GM23248 (cell line): ENCODE results near the gene SLC35F5. TPM values are rescaled to one million over a fixed set of nuclear protein-coding genes. Genes with fewer than 3 reads are reported as not detected.
"Not testable (repeated sequence)": the region's sequence is repeated elsewhere in the genome, so short reads cannot be mapped to it uniquely, and the experiment has no call there.

ENCODE experiments used
- DNase-seq: peaks from one replicate; pipeline ENCODE4 v3.0.0-alpha.2; 2015
- H2AFZ ChIP-seq: fragments of 200-600 bp; sonication (generic); 2 replicates; pipeline ENCODE4 v1.6.1; 2016; ENCODE audit warnings: antibody characterized with exemption
- H3F3A ChIP-seq: fragments of 200-600 bp; sonication (generic); 2 replicates; pipeline ENCODE4 v1.6.1; 2016; ENCODE audit warnings: mild to moderate bottlenecking, antibody characterized with exemption, mixed run types; ENCODE audit not compliant: insufficient read depth
- H3K27ac ChIP-seq: fragments of 200-600 bp; sonication (generic); 2 replicates; pipeline ENCODE4 v1.5.1; 2016; ENCODE audit warnings: mild to moderate bottlenecking
- H3K27me3 ChIP-seq: fragments of 200-600 bp; sonication (generic); replicated peaks from 2 replicates; pipeline ENCODE4 v1.6.1; 2016; ENCODE audit warnings: mild to moderate bottlenecking; ENCODE audit not compliant: insufficient read depth
- H3K36me3 ChIP-seq: fragments of 200-600 bp; sonication (generic); 2 replicates; pipeline ENCODE4 v1.6.1; 2016; ENCODE audit warnings: low read depth, mild to moderate bottlenecking
- H3K4me1 ChIP-seq: fragments of 200-600 bp; sonication (generic); 2 replicates; pipeline ENCODE4 v1.6.1; 2016; ENCODE audit warnings: mild to moderate bottlenecking; ENCODE audit not compliant: insufficient read depth
- H3K4me2 ChIP-seq: fragments of 200-600 bp; sonication (generic); one replicate; pipeline ENCODE4 v1.6.1; 2016; ENCODE audit warnings: mild to moderate bottlenecking; ENCODE audit not compliant: unreplicated experiment
- H3K4me3 ChIP-seq: fragments of 200-600 bp; sonication (generic); 2 replicates; pipeline ENCODE4 v1.5.1; 2016; ENCODE audit warnings: mild to moderate bottlenecking
- H3K79me2 ChIP-seq: fragments of 200-600 bp; sonication (generic); 2 replicates; pipeline ENCODE4 v1.6.1; 2016; ENCODE audit warnings: mild to moderate bottlenecking; ENCODE audit not compliant: insufficient read depth
- H3K9ac ChIP-seq: fragments of 200-600 bp; sonication (generic); 2 replicates; pipeline ENCODE4 v1.6.1; 2016; ENCODE audit warnings: mild to moderate bottlenecking
- H3K9me2 ChIP-seq: fragments of 200-600 bp; sonication (generic); 2 replicates; pipeline ENCODE4 v1.6.1; 2016; ENCODE audit warnings: mixed run types, mild to moderate bottlenecking, moderate library complexity; ENCODE audit not compliant: insufficient read depth
- H3K9me3 ChIP-seq: fragments of 200-600 bp; sonication (generic); one replicate; pipeline ENCODE4 v1.6.1; 2017; ENCODE audit warnings: low read depth
- H4K20me1 ChIP-seq: fragments of 200-600 bp; sonication (generic); 2 replicates; pipeline ENCODE4 v1.6.0; 2016; ENCODE audit not compliant: insufficient read depth
- EZH2 ChIP-seq: fragments of 200-600 bp; sonication (generic); IDR thresholded peaks from 2 replicates; pipeline ENCODE4 v1.6.1; 2018; ENCODE audit warnings: antibody characterized with exemption, mild to moderate bottlenecking; ENCODE audit not compliant: insufficient read depth, poor library complexity, severe bottlenecking
- EZH2phosphoT487 ChIP-seq: fragments of 200-600 bp; sonication (generic); IDR thresholded peaks from 2 replicates; pipeline ENCODE4 v1.6.1; 2018; ENCODE audit warnings: antibody characterized with exemption, moderate library complexity, mild to moderate bottlenecking, low read depth; ENCODE audit not compliant: insufficient read depth
- WGBS, 2 experiments: methylation state at CpG; one replicate each; pipeline ENCODE4 v1.1.6; 2015 to 2017; ENCODE audit warnings: low lambda C conversion rate in 2 of 2, low coverage in 1 of 2; ENCODE audit errors: missing lambda C conversion rate in 2 of 2; 5-methylcytosine and 5-hydroxymethylcytosine counted together
- in situ Hi-C: fragments of 300-500 bp; cut with MboI; formaldehyde crosslinking; loops from 2 replicates; pipeline ENCODE4 v1.15.0; 2020
- polyA plus RNA-seq: library from polyadenylated mRNA; unstranded; fragments of >200 nt; fragmentation: Nextera tagmentation; extraction: Ambion mirVana; gene quantifications from 2 replicates; pipeline ENCODE4 v1.2.1, GENCODE V29; 2016
- total RNA-seq: library from RNA; depleted of rRNA; stranded (reverse); fragments of >200 nt; shearing (Covaris generic); gene quantifications from 2 replicates; pipeline ENCODE4 v1.2.3, GENCODE V29; 2014

Gene SLC35F5
- total and polyA plus RNA-seq, 2 experiments from 2014 or later, result 97.0 to 146 TPM

- Histone ChIP-seq H3K79me2 (no peaks in the 10 kb centered on the region), H3K4me1 (peaks cover 14% of the 10 kb centered on the region; the same call in 1 of the 2 replicates), H3K9me2 (no peaks in the 10 kb centered on the region), H3K36me3 (peaks cover 49% of the 10 kb centered on the region), H3F3A (peaks cover 16% of the 10 kb centered on the region; the same call in 1 of the 2 replicates), H3K27me3 (no peaks in the 10 kb centered on the region), H3K4me2 (no peak overlapping the region), H2AFZ (no peak overlapping the region), H3K4me3 (no peak overlapping the region), H3K9me3 (no peaks in the 10 kb centered on the region), H3K27ac (no peak overlapping the region), H3K9ac (no peak overlapping the region), H4K20me1 (no peaks in the 10 kb centered on the region)
- TF ChIP-seq EZH2 (no peak), EZH2phosphoT487 (no peak)
- in situ Hi-C loops, result no loop called here
- WGBS, 2 experiments, result 97 to 100% methylated on average over 1 of the region's 1 CpG
- DNase-seq, result no peak
These were observed 44.6 kb downstream of the SLC35F5 start for GRCh38 chr2:113711851-113712250.

- in situ Hi-C loops, result no loop called here
- Histone ChIP-seq H3K4me1 (0 out of 2 replicates have a peak, but pooled peaks cover 5% of the 10 kb centered on the region), H3F3A (no peaks in the 10 kb centered on the region), H3K27me3 (no peaks in the 10 kb centered on the region), H3K9me3 (no peaks in the 10 kb centered on the region), H3K4me3 (no peak overlapping the region), H3K27ac (no peak overlapping the region), H4K20me1 (no peaks in the 10 kb centered on the region), H2AFZ (no peak overlapping the region), H3K9me2 (no peaks in the 10 kb centered on the region), H3K36me3 (peaks cover 27% of the 10 kb centered on the region), H3K4me2 (no peak overlapping the region), H3K79me2 (no peaks in the 10 kb centered on the region), H3K9ac (no peak overlapping the region)
- DNase-seq, result no peak
- WGBS, 2 experiments, result 80 to 81% methylated on average over 3 of the region's 3 CpGs
- TF ChIP-seq EZH2phosphoT487, result no peak
- TF ChIP-seq EZH2, result no peak
These were observed 47.4 kb downstream of the SLC35F5 start for GRCh38 chr2:113709022-113709421.

- TF ChIP-seq EZH2 (no peak), EZH2phosphoT487 (no peak)
- H3K79me2 ChIP-seq, result no peaks in the 10 kb centered on the region
- H3K27me3 ChIP-seq, result no peaks in the 10 kb centered on the region
- in situ Hi-C loops, result no loop called here
- no peak overlapping the region for H3K27ac ChIP-seq
- peaks cover 11% of the 10 kb centered on the region; the same call in 1 of the 2 replicates for H3K36me3 ChIP-seq
- no peak overlapping the region for H3K9ac ChIP-seq
- H3F3A ChIP-seq, result no peaks in the 10 kb centered on the region
- no peak for DNase-seq
- no peaks in the 10 kb centered on the region for H3K9me3 ChIP-seq
- H3K4me2 ChIP-seq, result no peak overlapping the region
- no peaks in the 10 kb centered on the region for H3K9me2 ChIP-seq
- H3K4me3 ChIP-seq, result no peak overlapping the region
- 0 out of 2 replicates have a peak, but pooled peaks cover 5% of the 10 kb centered on the region for H3K4me1 ChIP-seq
- no peak overlapping the region for H2AFZ ChIP-seq
- no peaks in the 10 kb centered on the region for H4K20me1 ChIP-seq
- 38 to 42% methylated on average over 1 of the region's 1 CpG for WGBS, 2 experiments
These were observed 49.3 kb downstream of the SLC35F5 start for GRCh38 chr2:113707106-113707505.

- H3K9me3 ChIP-seq, result no peaks in the 10 kb centered on the region
- H3K27ac ChIP-seq, result no peak overlapping the region
- H3F3A ChIP-seq, result no peaks in the 10 kb centered on the region
- no peaks in the 10 kb centered on the region for H4K20me1 ChIP-seq
- 0 out of 2 replicates have a peak, but pooled peaks cover 5% of the 10 kb centered on the region for H3K4me1 ChIP-seq
- no peaks in the 10 kb centered on the region for H3K9me2 ChIP-seq
- H3K4me3 ChIP-seq, result no peak overlapping the region
- H3K9ac ChIP-seq, result no peak overlapping the region
- H3K27me3 ChIP-seq, result no peaks in the 10 kb centered on the region
- H3K36me3 ChIP-seq, result 0 out of 2 replicates have a peak, but pooled peaks cover under 1% of the 10 kb centered on the region
- 90 to 91% methylated on average over 7 of the region's 7 CpGs for WGBS, 2 experiments
- no peak overlapping the region for H3K4me2 ChIP-seq
- no peak for TF ChIP-seq EZH2phosphoT487
- TF ChIP-seq EZH2, result no peak
- in situ Hi-C loops, result no loop called here
- no peak overlapping the region for H2AFZ ChIP-seq
- DNase-seq, result no peak
- H3K79me2 ChIP-seq, result no peaks in the 10 kb centered on the region
These were observed 50.4 kb downstream of the SLC35F5 start for GRCh38 chr2:113705982-113706523.

GRCh38 chr2:113704300-113704993 is 52.0 kb downstream of the SLC35F5 start:
- H3K9ac ChIP-seq, DNase-seq: not testable (repeated sequence)
- 93 to 96% methylated on average over 24 to 54 of the region's 54 CpGs for WGBS, 2 experiments

More at GRCh38 chr2:113704300-113704993, 52.0 kb downstream of the SLC35F5 start:
- H3K4me2 ChIP-seq, H2AFZ ChIP-seq, H3F3A ChIP-seq, H3K27ac ChIP-seq, H3K4me1 ChIP-seq, H4K20me1 ChIP-seq, H3K4me3 ChIP-seq, H3K9me3 ChIP-seq, H3K36me3 ChIP-seq, H3K27me3 ChIP-seq, in situ Hi-C loops, H3K9me2 ChIP-seq, H3K79me2 ChIP-seq: not testable (repeated sequence)
